HT-29 (cell line): ENCODE data around the gene DGKQ. TPM values are rescaled to one million over a fixed set of nuclear protein-coding genes. Genes with fewer than 3 reads are reported as not detected.
"Not testable (repeated sequence)": the region's sequence is repeated elsewhere in the genome, so short reads cannot be mapped to it uniquely, and the experiment has no call there.

ENCODE experiments used
- DNase-seq: peaks from one replicate; pipeline ENCODE4 v3.0.0-alpha.2; 2015; ENCODE audit warnings: low spot score
- total RNA-seq: library from RNA; depleted of rRNA; stranded (reverse); fragments of >200 nt; shearing (Covaris generic); gene quantifications from 2 replicates; pipeline ENCODE4 v1.2.3, GENCODE V29; 2014

Gene DGKQ
- total RNA-seq, 1 experiment from 2014 or later: 46.7 TPM

DNA sequence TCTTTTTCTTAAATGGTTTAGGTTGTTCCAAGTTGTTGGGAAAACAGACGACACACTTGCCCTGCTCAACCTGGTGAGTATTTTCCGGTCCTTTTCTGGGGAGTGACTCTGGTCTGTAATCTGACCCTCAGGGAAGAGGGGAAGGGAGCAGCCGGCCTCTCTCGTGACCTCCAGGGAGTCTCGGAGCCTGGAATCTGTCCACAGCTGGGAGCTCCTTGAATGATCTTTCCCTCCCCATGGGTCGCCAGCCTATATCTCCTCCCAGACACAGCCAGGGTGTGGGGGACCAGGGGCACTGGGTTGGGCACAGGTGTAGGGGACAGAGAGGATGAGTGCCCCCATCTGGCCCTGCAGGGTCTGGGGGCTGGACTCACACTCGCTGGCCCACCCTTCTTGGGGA lies 22.2 kb downstream of the DGKQ start:
- no peak for DNase-seq

DNA sequence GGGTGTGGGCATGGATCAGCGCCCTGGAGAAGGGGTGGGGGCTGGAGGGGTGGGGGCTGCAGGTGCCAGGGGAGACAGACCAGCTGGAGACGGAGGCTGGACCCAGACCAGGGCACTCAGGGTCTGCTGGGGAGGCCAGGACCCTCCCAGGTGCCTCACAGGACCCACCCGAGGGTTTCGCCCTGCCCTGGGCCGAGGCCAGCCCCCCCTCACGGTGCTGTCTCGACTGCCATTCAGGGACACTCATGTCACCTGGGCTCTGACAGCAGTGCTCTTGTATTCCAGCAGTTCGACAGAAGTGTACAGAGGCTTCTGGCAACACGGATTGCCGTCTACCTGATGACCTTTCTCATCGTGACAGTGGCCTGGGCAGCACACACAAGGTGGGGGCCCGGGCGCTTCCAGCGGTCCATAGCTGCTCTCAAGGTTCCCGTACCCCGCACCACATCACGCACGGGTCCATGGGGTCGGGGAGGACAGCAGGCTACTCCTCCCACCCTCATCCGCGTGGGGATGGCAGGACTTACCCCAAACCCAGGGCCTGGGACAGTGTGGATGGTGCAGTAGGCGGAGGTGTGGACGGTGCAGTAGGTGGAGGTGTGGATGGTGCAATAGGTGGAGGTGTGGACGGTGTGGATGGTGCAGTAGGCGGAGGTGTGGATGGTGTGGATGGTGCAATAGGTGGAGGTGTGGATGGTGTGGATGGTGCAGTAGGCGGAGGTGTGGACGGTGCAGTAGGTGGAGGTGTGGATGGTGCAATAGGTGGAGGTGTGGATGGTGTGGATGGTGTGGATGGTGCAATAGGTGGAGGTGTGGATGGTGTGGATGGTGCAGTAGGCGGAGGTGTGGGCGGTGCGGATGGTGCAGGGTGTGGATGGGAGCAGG lies 23.0 kb downstream of the DGKQ start:
- DNase-seq: no peak

DNA sequence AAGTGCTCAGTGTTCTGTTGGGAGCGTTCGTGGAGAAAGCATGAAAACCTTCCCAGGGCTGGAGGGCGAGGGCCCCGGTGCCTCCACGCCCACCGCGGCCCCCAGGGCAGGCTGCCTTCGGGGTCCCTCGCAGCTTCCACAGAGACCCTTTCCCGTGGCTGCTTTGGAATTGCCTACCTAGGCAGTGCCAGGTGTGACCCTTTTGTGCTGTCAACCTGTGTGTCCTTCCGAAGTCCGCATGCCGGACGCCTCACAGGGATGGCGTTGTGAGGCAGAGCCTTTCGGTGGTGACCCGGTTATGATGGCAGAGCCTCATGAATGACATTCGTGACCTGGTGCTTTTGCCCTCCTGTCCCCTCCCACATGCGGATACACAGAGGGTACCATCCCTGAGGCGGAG lies 23.7 kb downstream of the DGKQ start:
- no peak for DNase-seq

- no peak for DNase-seq
These were observed 24.5 kb downstream of the DGKQ start for GRCh38 chr4:948936-949300.

GRCh38 chr4:948101-948935 lies 25.1 kb downstream of the DGKQ start:
- no peak for DNase-seq

DNA sequence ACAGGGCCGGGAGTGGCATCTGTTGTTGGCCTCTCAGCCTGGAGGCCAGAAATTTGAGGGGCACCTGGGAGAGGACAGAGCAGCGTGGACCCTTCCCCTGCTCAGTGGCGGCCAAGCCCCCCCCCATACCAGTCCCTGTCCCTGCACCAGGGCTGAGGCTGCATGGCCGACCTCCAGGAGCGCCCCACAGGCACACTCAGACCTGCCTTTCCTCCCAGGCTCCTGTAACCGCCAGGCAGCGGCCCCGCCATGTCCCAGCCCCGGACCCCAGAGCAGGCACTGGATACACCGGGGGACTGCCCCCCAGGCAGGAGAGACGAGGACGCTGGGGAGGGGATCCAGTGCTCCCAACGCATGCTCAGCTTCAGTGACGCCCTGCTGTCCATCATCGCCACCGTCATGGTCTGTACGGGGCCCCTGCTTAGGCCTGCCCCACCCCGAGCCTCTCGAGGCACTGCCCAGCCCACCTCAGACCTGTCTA lies 25.8 kb downstream of the DGKQ start:
- no peak for DNase-seq

DNA sequence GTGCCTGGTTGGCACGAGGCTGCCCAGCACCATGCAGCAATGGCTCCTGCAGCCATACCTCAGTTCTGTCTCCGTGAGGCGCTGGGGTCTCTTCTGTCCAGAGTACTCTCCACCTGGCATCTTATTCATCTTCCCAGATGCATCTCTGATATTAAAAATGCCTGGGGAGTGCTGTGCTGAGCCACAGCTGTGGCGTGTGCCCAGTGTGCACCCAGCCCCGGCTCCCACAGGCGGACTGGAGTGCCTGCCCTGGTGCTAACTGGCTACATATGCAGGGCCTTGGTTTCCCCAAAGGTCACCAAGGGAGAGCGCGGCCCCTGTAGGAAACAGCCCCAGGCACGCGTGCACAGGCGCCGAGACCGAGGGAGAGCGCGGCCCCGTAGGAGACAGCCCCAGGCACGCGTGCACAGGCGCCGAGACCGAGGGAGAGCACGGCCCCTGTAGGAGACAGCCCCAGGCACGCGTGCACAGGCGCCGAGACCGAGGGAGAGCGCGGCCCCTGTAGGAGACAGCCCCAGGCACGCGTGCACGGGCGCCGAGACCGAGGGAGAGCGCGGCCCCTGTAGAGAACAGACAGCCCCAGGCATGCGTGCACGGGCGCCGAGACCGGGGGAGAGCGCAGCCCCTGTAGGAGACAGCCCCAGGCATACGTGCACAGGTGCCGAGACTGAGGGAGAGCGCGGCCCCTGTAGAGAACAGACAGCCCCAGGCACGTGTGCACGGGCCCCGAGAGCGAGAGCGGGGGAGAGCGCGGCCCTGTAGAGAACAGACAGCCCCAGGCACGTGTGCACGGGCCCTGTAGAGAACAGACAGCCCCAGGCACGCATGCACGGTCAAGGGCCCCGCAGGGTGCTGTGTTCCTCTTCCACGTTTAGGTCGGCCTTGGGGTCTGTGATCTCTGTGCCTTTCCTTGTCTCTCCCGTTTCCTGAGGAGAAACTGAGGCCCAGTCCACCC lies 26.6 kb downstream of the DGKQ start:
- DNase-seq: no peak

GRCh38 chr4:946103-946450 lies 27.3 kb downstream of the DGKQ start:
- no peak for DNase-seq

DNA sequence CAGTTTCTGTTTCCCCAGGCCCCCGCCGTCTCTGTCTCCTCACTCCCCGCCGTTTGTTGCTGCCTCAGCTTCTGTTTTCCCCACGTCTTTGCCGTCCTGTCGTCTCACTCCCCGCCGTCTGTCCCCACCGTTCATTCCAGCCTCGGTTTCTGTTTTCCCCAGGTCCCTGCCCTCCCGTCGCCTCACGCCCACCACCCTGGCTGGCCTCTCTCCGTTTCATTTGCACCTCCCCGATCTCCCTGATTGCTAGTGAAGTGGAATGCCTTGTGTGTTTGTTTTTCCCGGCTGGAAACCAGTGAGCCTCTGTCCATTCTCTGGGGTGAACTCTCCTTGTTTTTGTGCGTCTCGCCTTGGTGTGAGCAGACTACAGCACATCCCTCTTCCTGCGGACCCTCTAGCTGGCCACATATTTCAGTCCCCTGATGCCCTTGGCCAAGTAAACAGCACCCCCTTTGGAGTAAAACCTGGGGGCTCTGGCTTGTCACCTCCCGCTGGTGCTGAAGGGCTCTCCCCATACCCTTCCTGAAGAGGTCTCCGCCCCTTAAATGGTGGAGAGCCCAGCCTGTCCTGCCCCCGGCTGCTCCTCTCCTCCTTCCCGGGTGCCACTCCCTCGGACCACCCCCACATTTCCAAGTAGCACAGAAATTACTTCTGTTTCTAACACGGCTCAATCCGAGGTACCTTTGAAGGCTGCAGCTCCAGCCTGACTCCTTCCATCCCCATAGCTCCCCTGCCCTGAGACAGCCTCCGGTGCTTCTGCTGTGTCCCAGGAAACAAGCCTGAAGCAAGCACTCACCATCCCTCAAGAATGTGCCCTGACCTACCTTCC lies 27.9 kb downstream of the DGKQ start:
- no peak for DNase-seq

DNA sequence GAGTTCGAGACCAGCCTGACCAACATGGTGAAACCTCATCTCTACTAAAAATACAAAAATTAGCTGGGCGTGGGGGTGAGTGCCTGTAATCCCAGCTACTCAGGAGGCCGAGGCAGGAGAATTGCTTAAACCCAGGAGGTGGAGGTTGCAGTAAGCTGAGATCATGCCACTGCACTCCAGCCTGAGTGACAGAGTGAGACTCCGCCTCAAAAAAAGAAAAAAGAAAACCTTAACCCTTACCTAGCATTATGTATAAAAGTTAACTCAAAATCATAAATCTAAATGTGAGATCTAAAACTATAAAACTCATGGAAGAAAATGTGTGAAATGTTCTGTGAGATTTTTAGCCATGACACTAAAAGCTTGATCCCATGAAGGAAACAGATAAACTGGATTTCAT lies 33.9 kb downstream of the DGKQ start:
- DNase-seq: not testable (repeated sequence)

DNA sequence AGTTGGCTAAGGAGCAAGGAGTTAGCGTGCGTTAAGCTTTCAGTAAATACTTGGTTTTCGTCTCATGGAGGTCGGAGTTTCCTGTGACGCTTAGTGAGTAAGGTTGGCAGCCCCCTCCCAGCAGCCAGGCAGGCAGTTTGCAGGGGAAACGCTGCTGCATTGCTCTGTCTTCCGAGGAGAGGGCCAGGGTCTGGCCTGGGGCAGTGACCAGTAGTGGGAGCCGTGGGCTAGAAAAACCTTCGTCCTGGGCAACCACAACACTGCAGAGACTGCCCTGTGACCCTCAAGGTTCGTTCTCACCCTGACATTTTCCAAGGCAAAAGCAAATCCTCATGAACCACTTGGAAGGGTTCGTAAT lies 40.7 kb downstream of the DGKQ start:
- DNase-seq: peak; percentile 28

DNA sequence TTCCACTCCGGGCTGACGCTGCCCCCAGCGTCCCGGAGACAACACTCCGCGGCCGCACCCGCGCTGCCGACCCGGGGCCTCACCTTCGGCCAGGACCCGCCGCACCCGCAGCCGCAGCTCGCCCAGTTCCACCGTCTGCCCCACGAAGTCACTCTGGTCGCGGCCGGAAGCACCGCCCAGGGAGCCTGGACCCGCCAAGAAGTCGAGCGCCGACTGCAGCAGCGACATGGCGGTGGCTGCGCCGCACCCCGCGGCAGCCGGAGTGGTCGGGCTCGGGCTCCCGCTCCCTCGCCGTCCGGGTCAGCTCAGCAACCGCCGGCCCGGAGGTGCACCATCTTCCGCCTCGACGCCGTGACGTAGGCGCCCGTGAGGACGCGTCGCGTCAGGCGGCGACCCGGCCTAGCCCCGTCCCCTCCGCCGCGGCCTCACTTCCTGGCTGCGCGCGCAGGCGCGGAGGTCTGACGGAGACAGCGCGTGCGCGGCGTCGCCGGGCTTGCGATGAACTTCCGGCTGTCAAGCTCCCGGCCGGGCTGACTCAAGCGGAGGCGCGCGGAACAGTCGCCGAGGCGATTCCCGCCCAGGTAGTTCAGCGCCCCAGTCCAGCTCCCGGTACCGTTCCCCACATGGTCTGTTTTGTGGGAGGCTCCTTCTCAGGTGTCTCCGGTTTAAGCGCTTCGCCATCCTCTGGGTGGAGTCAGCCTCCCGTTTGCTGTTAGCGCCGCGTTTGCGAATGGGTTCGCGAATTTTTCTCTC lies 41.2 kb downstream of the DGKQ start, which contains the start of the genes GAK and TMEM175:
TSS of gene GAK (minus strand) at position 357 of the 753 bp plus-strand sequence. CDS start at position 228, 129 bp downstream.
TSS of gene TMEM175 (plus strand) at position 501 of the 753 bp plus-strand sequence. CDS start 15,280 bp downstream, outside the sequence.
- DNase-seq: peak; percentile 96

DNA sequence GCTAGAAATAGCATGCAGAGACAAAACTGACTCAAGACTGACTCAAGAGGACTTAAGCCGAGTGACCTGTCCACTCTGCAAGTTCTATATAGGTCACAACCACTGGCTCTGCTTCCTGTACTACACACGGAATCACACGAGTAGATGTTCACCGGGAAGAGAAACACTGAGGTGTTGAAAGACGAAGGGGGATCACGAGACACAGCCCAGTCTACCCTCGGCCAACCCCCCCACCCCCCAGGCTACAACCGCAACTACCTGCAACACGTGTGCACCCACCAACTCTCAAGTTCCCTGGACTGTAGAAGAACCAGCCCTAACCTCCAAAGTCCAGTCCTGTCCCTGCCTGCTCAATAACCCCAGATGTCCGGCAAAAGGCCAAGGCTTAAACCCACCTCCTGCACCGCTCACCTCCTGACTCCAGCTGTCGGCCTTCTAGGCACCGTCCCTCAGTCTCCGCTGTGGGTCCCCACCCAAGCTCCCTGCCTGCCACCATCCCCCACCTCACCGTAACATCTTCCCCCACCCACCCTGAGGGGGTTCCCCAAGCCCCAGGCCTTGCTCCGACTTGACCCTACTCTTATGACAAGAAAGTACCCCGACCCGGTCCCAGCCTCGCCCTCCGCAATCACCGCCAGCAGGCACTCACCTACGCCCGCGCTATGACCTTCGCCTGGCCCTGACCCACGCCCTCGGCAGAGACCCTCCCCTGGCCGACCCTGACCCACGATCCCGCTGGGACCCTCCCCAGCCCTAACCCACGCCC lies 42.0 kb downstream of the DGKQ start:
- peak; percentile 30 for DNase-seq

GRCh38 chr4:930827-931193 lies 42.6 kb downstream of the DGKQ start:
- no peak for DNase-seq

DNA sequence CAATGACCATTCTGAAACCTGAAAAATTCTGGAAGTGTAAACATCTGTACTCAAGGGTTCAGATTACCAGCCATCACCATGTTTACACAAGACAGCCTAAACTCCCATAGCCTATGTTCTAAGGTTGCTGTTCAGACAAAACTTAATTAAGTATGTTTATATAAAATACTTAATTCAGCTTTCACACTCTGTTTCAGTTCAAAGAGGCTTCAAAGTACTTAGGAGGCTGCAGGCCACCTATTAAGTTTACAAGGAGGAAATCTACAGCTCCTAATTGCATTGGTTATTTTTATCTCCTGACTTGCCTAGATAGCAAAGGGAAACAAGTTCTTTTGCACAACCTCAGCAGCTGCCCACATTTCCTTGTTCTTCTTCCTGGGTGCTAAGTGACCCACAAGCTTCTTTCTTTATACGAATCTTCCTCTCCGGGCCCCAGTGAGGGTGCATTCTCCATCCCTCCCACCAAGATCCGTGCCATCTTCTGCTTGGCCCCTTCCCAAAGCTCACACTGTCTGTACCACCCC lies 43.3 kb downstream of the DGKQ start:
- DNase-seq: peak; percentile 10

DNA sequence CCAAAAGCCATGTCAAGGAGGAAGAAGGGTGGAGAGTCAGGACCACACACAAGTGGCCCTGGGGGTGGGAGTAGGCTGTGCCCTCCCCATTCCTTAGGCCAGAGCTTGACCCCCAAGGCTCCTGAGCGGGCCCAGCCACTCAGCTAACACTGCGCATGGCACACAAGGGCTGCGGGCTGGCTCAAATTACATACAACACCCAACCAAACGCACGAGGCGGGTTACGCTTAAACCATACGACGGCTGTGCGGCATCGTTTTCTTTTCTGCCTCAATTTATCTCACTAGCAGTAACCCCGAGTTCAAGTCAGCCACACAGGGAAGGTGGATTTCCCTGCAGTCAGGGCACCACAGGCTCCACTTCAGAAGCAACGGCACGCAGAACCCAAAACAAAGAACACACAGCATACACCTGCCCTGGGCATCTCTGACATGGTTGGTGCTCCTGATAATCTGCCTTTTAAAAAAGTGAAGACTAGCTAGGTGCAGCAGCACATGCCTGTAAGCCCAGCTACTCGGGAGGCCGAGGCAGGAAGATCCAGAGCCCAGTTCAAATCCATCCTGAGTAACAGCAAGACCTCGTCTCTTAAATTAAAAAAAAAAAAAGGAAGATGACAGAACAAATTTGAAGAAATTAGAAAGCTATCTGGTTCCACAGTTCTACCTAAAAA lies 44.1 kb downstream of the DGKQ start:
- no peak for DNase-seq

GRCh38 chr4:927566-927965 lies 45.8 kb downstream of the DGKQ start:
- not testable (repeated sequence) for DNase-seq

DNA sequence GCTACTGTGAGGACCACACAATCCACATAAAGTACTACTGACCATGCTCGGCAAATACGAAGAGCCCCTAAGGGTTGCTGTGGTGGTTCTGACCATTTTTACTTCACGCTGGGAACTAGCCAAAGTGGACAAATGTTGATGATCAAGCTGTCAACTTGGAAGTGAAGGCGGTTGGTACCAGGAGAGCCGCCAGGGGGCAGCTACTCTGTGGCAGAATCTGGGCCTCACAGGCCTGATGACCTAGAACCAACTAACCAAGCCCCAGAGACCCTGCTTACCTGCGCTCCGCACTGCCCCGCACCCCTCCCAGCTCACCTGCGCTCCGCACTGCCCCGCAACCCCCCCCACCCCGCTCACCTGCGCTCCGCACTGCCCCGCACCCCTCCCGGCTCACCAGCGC lies 46.8 kb downstream of the DGKQ start:
- peak; percentile 61 for DNase-seq
